ENCODE results near the gene HBZ. TPM values are rescaled to one million over a fixed set of nuclear protein-coding genes. Genes with fewer than 3 reads are reported as not detected.
"Not testable (repeated sequence)": the region's sequence is repeated elsewhere in the genome, so short reads cannot be mapped to it uniquely, and the experiment has no call there.

HBZ gene
- polyA plus RNA-seq, 1 donor, result 0.30 TPM

GRCh38 chr16:164134-164823 lies 11.8 kb downstream of the HBZ start:
- not testable (repeated sequence) for DNase-seq

DNA sequence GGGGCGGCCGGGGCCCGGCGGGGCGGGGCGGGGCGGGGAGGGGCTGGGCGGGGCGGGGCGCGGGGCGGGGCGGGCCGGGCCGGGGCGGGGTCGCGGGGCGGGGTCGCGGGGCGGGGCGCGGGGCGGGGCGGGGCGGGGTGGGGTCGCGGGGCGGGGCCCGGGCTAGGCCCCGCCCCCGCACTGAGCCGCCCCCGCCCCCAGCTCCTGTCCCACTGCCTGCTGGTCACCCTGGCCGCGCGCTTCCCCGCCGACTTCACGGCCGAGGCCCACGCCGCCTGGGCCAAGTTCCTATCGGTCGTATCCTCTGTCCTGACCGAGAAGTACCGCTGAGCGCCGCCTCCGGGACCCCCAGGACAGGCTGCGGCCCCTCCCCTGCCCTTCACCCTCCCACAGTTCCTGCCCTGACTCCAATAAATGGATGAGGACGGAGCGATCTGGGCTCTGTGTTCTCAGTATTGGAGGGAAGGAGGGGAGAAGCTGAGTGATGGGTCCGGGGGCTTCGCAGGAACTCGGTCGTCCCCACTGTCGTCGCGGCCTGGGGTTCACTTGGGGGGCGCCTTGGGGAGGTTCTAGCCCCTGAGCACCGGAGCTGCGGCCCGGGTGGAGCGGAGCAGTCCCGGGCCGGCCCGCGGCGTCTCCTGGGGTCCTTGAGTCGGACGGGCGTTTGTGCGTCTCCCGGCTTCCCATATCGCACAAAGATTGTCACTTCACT lies 12.5 kb downstream of the HBZ start:
- DNase-seq, result no peak

- no peak for DNase-seq
Observed at GRCh38 chr16:165539-166374, 13.3 kb downstream of the HBZ start, which contains the start of gene HBM. Gene HBM (plus strand): TSS chr16:165978. CDS start chr16:165998, 20 bp downstream.

- DNase-seq, result no peak
Observed at GRCh38 chr16:166375-167121, 14.1 kb downstream of the HBZ start.

DNA sequence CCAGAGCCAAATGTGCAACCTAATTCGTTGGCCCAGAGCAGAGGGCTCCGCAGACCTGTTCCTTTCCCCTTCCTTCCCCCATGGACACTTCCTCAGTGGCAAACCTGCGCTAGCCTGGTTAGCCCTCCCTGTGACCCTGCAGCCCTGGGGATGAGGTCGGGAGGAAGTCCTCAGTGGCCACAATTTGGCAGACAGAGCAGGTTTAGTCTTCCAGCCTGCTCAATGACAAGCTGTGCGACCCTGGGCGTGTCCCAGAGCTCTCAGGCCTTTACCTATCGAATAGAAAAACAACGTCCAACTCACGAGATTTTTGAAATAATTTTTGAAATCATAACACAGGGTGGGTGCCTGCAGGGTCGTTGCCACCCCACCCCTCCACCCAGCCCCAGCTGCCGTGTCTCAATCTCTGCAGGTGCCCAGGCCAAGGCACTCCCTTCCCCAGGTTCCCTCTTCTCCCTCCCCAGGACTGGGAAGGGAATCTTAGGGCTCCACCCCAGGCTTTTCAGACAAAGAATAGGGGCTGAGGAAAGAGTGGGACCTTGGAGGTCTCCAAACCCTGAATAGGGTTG lies 14.8 kb downstream of the HBZ start:
- no peak for DNase-seq

DNA sequence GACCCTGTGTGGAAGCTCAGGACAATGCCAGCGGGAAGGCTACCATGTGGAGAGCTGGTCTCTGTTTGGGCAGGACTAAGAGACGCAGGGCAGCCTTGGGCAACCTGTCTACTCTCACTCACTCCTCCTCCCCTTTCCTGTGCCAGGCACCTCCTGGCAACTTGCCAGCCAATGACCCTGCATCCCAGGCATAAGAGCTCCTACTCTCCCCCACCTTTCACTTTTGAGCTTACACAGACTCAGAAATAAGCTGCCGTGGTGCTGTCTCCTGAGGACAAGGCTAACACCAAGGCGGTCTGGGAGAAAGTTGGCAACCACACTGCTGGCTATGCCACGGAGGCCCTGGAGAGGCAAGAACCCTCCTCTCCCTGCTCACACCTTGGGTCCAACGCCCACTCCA lies 16.0 kb downstream of the HBZ start:
- no peak for DNase-seq

- no peak for DNase-seq
Observed at GRCh38 chr16:169014-169413, 16.6 kb downstream of the HBZ start.

DNA sequence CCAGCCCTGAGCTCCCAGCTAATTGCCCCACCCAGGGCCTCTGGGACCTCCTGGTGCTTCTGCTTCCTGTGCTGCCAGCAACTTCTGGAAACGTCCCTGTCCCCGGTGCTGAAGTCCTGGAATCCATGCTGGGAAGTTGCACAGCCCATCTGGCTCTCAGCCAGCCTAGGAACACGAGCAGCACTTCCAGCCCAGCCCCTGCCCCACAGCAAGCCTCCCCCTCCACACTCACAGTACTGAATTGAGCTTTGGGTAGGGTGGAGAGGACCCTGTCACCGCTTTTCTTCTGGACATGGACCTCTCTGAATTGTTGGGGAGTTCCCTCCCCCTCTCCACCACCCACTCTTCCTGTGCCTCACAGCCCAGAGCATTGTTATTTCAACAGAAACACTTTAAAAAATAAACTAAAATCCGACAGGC lies 17.7 kb downstream of the HBZ start:
- DNase-seq, result not testable (repeated sequence)

GRCh38 chr16:170788-171187 lies 18.3 kb downstream of the HBZ start:
- DNase-seq, result no peak

GRCh38 chr16:172374-172941 lies 20.0 kb downstream of the HBZ start, which contains the start of gene HBA2:
Gene HBA2 (plus strand): TSS chr16:172876. CDS start chr16:172913, 37 bp downstream.
- DNase-seq, result not testable (repeated sequence)

DNA sequence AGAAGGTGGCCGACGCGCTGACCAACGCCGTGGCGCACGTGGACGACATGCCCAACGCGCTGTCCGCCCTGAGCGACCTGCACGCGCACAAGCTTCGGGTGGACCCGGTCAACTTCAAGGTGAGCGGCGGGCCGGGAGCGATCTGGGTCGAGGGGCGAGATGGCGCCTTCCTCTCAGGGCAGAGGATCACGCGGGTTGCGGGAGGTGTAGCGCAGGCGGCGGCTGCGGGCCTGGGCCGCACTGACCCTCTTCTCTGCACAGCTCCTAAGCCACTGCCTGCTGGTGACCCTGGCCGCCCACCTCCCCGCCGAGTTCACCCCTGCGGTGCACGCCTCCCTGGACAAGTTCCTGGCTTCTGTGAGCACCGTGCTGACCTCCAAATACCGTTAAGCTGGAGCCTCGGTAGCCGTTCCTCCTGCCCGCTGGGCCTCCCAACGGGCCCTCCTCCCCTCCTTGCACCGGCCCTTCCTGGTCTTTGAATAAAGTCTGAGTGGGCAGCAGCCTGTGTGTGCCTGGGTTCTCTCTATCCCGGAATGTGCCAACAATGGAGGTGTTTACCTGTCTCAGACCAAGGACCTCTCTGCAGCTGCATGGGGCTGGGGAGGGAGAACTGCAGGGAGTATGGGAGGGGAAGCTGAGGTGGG lies 20.9 kb downstream of the HBZ start:
- not testable (repeated sequence) for DNase-seq

DNA sequence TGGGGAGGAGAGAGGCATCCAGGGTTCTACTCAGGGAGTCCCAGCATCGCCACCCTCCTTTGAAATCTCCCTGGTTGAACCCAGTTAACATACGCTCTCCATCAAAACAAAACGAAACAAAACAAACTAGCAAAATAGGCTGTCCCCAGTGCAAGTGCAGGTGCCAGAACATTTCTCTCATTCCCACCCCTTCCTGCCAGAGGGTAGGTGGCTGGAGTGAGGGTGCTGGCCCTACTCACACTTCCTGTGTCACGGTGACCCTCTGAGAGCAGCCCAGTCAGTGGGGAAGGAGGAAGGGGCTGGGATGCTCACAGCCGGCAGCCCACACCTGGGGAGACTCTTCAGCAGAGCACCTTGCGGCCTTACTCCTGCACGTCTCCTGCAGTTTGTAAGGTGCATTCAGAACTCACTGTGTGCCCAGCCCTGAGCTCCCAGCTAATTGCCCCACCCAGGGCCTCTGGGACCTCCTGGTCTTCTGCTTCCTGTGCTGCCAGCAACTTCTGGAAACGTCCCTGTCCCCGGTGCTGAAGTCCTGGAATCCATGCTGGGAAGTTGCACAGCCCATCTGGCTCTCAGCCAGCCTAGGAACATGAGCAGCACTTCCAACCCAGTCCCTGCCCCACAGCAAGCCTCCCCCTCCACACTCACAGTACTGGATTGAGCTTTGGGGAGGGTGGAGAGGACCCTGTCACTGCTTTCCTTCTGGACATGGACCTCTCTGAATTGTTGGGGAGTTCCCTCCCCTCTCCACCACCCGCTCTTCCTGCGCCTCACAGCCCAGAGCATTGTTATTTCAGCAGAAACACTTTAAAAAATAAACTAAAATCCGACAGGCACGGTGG lies 21.7 kb downstream of the HBZ start:
- not testable (repeated sequence) for DNase-seq

DNA sequence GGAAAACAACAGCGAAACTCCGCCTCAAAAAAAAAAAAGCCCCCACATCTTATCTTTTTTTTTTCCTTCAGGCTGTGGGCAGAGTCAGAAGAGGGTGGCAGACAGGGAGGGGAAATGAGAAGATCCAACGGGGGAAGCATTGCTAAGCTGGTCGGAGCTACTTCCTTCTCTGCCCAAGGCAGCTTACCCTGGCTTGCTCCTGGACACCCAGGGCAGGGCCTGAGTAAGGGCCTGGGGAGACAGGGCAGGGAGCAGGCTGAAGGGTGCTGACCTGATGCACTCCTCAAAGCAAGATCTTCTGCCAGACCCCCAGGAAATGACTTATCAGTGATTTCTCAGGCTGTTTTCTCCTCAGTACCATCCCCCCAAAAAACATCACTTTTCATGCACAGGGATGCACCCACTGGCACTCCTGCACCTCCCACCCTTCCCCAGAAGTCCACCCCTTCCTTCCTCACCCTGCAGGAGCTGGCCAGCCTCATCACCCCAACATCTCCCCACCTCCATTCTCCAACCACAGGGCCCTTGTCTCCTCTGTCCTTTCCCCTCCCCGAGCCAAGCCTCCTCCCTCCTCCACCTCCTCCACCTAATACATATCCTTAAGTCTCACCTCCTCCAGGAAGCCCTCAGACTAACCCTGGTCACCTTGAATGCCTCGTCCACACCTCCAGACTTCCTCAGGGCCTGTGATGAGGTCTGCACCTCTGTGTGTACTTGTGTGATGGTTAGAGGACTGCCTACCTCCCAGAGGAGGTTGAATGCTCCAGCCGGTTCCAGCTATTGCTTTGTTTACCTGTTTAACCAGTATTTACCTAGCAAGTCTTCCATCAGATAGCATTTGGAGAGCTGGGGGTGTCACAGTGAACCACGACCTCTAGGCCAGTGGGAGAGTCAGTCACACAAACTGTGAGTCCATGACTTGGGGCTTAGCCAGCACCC lies 22.8 kb downstream of the HBZ start:
- no peak for DNase-seq

DNA sequence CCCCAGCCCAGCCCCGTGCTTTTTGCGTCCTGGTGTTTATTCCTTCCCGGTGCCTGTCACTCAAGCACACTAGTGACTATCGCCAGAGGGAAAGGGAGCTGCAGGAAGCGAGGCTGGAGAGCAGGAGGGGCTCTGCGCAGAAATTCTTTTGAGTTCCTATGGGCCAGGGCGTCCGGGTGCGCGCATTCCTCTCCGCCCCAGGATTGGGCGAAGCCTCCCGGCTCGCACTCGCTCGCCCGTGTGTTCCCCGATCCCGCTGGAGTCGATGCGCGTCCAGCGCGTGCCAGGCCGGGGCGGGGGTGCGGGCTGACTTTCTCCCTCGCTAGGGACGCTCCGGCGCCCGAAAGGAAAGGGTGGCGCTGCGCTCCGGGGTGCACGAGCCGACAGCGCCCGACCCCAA lies 23.6 kb downstream of the HBZ start:
- DNase-seq, result not testable (repeated sequence)

DNA sequence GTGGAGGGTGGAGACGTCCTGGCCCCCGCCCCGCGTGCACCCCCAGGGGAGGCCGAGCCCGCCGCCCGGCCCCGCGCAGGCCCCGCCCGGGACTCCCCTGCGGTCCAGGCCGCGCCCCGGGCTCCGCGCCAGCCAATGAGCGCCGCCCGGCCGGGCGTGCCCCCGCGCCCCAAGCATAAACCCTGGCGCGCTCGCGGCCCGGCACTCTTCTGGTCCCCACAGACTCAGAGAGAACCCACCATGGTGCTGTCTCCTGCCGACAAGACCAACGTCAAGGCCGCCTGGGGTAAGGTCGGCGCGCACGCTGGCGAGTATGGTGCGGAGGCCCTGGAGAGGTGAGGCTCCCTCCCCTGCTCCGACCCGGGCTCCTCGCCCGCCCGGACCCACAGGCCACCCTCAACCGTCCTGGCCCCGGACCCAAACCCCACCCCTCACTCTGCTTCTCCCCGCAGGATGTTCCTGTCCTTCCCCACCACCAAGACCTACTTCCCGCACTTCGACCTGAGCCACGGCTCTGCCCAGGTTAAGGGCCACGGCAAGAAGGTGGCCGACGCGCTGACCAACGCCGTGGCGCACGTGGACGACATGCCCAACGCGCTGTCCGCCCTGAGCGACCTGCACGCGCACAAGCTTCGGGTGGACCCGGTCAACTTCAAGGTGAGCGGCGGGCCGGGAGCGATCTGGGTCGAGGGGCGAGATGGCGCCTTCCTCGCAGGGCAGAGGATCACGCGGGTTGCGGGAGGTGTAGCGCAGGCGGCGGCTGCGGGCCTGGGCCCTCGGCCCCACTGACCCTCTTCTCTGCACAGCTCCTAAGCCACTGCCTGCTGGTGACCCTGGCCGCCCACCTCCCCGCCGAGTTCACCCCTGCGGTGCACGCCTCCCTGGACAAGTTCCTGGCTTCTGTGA lies 24.3 kb downstream of the HBZ start, which contains the start of gene HBA1:
TSS of gene HBA1 (plus strand) at position 204 of the 906 bp plus-strand sequence. CDS start at position 241, 37 bp downstream.
- DNase-seq, result not testable (repeated sequence)

DNA sequence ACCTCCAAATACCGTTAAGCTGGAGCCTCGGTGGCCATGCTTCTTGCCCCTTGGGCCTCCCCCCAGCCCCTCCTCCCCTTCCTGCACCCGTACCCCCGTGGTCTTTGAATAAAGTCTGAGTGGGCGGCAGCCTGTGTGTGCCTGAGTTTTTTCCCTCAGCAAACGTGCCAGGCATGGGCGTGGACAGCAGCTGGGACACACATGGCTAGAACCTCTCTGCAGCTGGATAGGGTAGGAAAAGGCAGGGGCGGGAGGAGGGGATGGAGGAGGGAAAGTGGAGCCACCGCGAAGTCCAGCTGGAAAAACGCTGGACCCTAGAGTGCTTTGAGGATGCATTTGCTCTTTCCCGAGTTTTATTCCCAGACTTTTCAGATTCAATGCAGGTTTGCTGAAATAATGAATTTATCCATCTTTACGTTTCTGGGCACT lies 25.0 kb downstream of the HBZ start:
- no peak for DNase-seq
